Activated T-cell treated with anti-CD3 and anti-CD28 coated beads, Interleukin-2, amount 50 U/mL, for 24 hours (primary cell): ENCODE results near the gene GRAMD2B.

Source experiments
- DNase-seq: peaks from one replicate; pipeline ENCODE4 v3.0.0-alpha.2; 2020
- H3K27ac Mint-ChIP-seq: 2 replicates; pipeline ENCODE4 v1.8.0; 2020; ENCODE audit warnings: mild to moderate bottlenecking, mixed read lengths
- H3K27me3 Mint-ChIP-seq: 2 replicates; pipeline ENCODE4 v1.8.0; 2020; ENCODE audit warnings: mixed read lengths
- H3K36me3 Mint-ChIP-seq: 2 replicates; pipeline ENCODE4 v1.8.0; 2020; ENCODE audit warnings: low read depth, mixed read lengths
- H3K4me1 Mint-ChIP-seq: 2 replicates; pipeline ENCODE4 v1.8.0; 2020; ENCODE audit warnings: low read depth, mixed read lengths
- H3K4me3 Mint-ChIP-seq: 2 replicates; pipeline ENCODE4 v1.8.0; 2020; ENCODE audit warnings: mild to moderate bottlenecking, moderate library complexity, mixed read lengths
- H3K9me3 Mint-ChIP-seq: 2 replicates; pipeline ENCODE4 v1.8.0; 2020; ENCODE audit warnings: mixed read lengths

GRAMD2B gene

DNA sequence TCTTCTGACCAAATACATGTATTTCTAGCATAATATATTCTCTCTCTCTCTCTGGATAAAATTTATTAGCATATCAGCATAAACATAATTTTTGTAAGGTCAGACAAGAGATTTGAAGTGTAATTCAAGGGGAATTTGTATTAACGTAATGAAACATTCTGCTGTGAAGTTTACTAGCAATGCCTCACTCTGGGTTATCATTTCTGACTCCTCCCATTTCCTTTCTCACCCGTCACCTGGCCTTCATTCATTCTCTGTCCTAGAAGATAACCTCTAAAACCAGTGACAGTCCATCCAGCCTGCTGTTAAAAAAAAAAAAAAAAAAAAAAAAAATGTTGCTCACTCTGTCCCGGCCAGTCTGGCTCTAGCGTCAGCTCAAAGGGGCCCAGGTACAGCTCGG, 27.1 kb downstream of the GRAMD2B start:
- Mint-ChIP-seq H3K9me3 (no peaks in the 10 kb centered on the region), H3K36me3 (peaks cover 20% of the 10 kb centered on the region), H3K27me3 (no peaks in the 10 kb centered on the region), H3K27ac (peak overlapping the region; percentile 100), H3K4me1 (peaks cover 77% of the 10 kb centered on the region), H3K4me3 (peak overlapping the region; percentile 86)
- DNase-seq: no peak

DNA sequence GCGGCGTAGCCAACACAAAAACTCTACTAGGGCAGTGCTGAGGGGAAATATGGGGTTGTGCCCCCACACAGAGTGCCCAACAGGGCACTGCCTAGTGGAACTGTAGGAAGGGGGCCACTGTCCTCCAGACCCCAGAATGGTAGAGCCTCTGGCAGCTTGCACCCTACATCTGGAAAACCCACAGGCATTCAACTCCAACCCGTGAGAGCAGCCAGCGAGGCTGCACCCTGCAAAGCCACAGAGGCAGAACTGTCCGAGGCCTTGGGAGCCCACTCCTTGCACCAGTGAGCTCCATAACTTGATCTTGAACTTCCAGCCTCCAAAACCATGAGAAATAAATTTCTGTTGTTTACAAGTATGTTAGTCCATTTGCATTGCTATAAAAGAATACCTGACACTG, 27.7 kb downstream of the GRAMD2B start:
- peaks cover 18% of the 10 kb centered on the region for H3K36me3 Mint-ChIP-seq
- H3K27me3 Mint-ChIP-seq: no peaks in the 10 kb centered on the region
- no peaks in the 10 kb centered on the region for H3K9me3 Mint-ChIP-seq
- peak overlapping the region; percentile 100 for H3K27ac Mint-ChIP-seq
- no peak for DNase-seq
- H3K4me3 Mint-ChIP-seq: peak overlapping the region; percentile 86
- peaks cover 72% of the 10 kb centered on the region for H3K4me1 Mint-ChIP-seq

DNA sequence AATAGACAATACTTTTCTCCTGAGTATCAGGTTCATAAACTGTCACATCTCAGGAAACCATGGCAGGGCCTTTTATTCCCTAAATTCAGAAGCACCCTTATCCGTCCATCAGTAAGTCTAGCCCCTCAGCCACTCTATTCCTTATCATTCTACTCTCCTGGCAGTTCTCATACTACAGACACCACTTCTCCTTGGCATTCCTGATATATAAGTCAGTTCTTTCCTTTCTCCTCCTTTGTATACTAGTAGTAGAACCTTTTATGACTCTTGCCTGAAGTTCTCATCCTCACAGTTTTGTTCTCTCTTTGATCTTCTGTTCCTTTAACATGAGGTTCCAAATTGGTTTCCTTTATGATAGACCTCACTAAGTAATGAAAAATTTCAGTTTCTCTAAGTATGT, 29.3 kb downstream of the GRAMD2B start:
- Mint-ChIP-seq H3K27ac (peak overlapping the region; percentile 50), H3K4me1 (peaks cover 61% of the 10 kb centered on the region), H3K36me3 (peaks cover 24% of the 10 kb centered on the region), H3K4me3 (no peak overlapping the region), H3K9me3 (no peaks in the 10 kb centered on the region), H3K27me3 (no peaks in the 10 kb centered on the region)
- DNase-seq: no peak

DNA sequence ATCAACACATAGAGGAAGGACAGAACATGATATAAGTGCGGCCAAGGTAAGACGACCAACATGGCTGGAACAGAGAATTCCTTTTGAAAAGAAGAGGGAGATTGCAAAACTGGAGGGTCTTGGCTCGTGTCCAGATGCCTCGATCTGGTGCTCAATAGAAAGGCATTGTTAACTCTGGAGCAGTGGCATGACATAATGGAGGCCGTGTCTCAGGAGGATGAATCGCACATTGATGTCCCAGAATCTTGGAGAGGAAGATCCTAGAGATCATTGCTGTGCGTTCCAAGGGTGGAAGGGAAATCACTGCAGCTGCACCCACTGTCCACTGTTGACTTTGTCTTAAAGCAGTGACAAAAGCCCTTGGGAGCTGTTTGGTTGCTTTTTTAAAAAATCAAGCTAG, 30.9 kb downstream of the GRAMD2B start:
- Mint-ChIP-seq H3K27me3 (no peaks in the 10 kb centered on the region), H3K36me3 (peaks cover 27% of the 10 kb centered on the region), H3K27ac (no peak overlapping the region), H3K4me1 (peaks cover 49% of the 10 kb centered on the region), H3K4me3 (no peak overlapping the region), H3K9me3 (no peaks in the 10 kb centered on the region)
- no peak for DNase-seq

DNA sequence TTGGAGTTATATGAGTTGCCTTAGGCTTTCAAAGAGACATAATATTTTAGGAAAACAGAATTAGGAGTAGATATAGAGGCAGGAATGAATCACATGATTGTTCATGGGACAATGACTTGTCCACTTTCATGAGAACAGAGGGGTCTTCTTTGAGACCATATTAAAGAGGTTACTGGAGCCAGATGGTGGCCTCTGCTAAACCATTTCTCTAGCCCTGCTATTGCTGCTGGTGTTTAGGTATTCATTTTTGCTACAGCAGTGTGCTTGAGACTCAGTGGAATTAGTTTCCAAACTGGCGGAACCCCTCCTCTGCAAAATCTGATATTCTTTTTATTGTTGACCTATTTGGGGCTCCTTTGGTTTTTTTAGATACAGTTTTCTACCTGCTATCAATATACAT, 31.3 kb downstream of the GRAMD2B start:
- no peak overlapping the region for H3K4me3 Mint-ChIP-seq
- H3K4me1 Mint-ChIP-seq: peaks cover 45% of the 10 kb centered on the region
- no peak overlapping the region for H3K27ac Mint-ChIP-seq
- no peak for DNase-seq
- H3K9me3 Mint-ChIP-seq: no peaks in the 10 kb centered on the region
- H3K27me3 Mint-ChIP-seq: no peaks in the 10 kb centered on the region
- H3K36me3 Mint-ChIP-seq: peaks cover 27% of the 10 kb centered on the region

DNA sequence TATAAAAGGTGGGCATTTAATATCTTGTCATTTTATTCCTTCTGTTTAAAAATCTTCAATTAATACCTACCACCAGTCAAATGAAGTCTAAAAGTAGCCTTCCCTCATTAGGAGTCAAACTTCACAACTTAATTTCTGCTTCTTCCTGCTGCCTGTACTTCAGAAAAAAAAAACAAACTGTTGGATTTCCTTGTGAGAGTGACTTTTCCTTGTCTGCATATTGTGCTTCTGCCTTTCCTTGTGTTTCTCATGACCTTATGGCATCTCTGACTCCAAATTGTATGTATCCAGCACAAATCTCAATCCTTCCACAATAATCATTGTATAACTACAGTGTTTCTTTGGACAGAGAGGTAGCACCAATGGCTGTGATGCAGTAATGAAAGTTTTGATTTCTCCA, 32.1 kb downstream of the GRAMD2B start:
- DNase-seq: no peak
- Mint-ChIP-seq H3K9me3 (no peaks in the 10 kb centered on the region), H3K36me3 (peaks cover 27% of the 10 kb centered on the region), H3K27me3 (no peaks in the 10 kb centered on the region), H3K4me3 (no peak overlapping the region), H3K4me1 (peaks cover 38% of the 10 kb centered on the region), H3K27ac (no peak overlapping the region)

DNA sequence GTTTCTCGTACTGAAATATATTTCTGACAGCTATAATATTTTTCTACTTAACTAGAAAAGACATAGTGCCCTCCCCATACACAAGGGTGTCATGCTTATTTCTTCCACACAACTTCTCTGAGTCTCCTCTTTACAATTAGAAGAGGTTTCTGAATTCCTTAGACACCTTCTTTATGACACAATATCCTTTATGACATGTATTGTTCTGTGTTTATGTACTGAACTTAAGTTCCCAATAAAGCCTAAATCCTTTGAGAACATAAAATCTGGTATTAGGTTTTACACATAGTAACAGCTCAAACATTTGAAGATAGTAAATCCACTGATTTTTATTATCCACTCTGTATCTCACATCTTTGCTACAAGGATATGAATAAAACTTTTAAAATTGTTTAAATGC, 32.5 kb downstream of the GRAMD2B start:
- H3K9me3 Mint-ChIP-seq: no peaks in the 10 kb centered on the region
- no peak for DNase-seq
- H3K27ac Mint-ChIP-seq: no peak overlapping the region
- H3K36me3 Mint-ChIP-seq: peaks cover 27% of the 10 kb centered on the region
- peaks cover 33% of the 10 kb centered on the region for H3K4me1 Mint-ChIP-seq
- H3K4me3 Mint-ChIP-seq: no peak overlapping the region
- no peaks in the 10 kb centered on the region for H3K27me3 Mint-ChIP-seq

DNA sequence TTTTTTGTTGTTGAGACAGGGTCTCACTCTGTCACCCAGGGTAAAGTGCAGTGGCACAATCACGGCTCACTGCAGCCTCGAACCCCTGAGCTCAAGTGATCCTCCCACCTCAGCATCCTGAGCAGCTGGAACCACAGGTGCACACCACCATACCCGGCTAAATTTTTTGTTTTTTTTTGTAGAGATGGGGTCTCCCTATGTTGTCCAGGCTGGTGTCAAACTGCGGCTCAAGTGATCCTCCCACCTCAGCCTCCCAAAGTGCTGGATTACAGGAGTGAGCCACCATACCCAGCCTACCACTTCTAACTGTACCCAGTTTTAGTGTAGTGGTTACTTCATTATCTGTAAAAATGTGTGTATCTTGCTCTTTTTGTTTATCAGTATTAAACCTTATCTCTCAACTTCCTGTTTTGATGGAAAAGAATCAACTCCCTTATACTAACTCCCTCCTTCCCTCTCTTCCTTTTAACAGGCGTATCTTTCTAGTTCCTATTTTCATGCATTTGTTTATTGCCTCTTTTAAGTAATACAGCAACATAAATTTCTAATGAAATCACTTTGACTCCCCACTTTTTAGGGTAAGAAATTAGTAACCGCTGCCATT, 33.1 kb downstream of the GRAMD2B start:
- Mint-ChIP-seq H3K4me1 (peaks cover 31% of the 10 kb centered on the region), H3K9me3 (no peaks in the 10 kb centered on the region), H3K27ac (no peak overlapping the region), H3K4me3 (no peak overlapping the region), H3K27me3 (no peaks in the 10 kb centered on the region), H3K36me3 (peaks cover 27% of the 10 kb centered on the region)
- DNase-seq: no peak

DNA sequence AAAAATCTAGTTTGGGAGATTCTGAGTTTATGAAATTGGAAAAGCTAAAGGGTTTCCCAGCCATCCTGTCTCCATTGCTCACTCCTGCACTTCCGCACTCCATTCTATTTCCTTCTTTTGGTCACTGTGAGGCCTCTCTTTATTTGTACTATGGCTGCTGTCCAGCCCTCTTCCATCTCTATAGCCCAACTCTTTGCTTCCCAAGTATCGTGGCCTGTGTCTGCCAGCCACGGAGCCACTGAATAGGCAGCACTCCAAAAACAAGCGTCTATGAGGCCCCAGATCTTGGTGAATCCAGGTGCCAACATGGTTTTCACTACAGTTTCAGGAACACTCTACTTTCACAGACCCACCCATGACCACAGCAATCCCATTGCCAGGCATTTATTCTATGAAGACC, 37.2 kb downstream of the GRAMD2B start:
- H3K36me3 Mint-ChIP-seq: peaks cover 14% of the 10 kb centered on the region
- H3K27ac Mint-ChIP-seq: no peak overlapping the region
- H3K27me3 Mint-ChIP-seq: no peaks in the 10 kb centered on the region
- H3K4me3 Mint-ChIP-seq: no peak overlapping the region
- H3K4me1 Mint-ChIP-seq: peaks cover 32% of the 10 kb centered on the region
- DNase-seq: no peak
- no peaks in the 10 kb centered on the region for H3K9me3 Mint-ChIP-seq

DNA sequence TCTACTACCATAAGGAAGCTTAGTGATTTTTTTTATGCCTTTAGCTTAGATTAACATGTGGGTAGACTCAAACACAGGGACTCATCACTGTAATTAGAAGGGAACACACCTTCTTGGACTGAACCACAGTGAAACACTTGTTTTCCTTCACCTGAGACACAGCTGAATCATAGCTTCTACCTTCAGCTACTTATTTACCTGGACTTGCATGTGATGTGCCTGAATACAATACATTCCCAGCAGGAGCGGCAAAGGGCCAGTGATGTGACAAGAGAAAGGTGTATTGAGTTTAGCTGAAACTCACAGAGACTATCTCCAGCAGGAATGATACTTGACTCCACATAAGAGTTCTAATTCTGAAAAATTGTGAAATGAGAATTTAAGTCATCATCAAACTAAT, 37.8 kb downstream of the GRAMD2B start:
- no peaks in the 10 kb centered on the region for H3K27me3 Mint-ChIP-seq
- H3K4me3 Mint-ChIP-seq: no peak overlapping the region
- no peaks in the 10 kb centered on the region for H3K9me3 Mint-ChIP-seq
- peaks cover 15% of the 10 kb centered on the region for H3K36me3 Mint-ChIP-seq
- peaks cover 32% of the 10 kb centered on the region for H3K4me1 Mint-ChIP-seq
- H3K27ac Mint-ChIP-seq: no peak overlapping the region
- no peak for DNase-seq

DNA sequence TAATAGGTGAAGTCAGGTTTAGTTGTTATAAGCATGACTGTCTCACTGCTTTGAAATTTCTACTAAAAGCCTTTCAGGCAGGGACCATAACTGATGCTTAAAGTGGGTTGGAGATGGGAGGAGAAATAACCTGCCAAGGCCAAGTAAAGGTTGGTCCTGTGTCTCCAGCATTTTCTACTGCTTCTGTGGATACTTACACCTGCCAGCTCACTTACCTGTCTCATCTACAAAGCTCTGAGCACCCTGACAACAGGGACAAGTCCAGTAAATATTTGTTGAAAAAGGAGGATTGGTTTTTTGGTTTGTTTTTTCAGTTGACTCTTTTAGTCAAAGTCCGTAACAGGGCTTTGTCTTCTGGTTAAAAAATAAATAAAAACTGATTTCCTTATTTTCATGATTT, 38.6 kb downstream of the GRAMD2B start:
- no peaks in the 10 kb centered on the region for H3K27me3 Mint-ChIP-seq
- no peak overlapping the region for H3K4me3 Mint-ChIP-seq
- DNase-seq: no peak
- H3K4me1 Mint-ChIP-seq: peaks cover 30% of the 10 kb centered on the region
- no peak overlapping the region for H3K27ac Mint-ChIP-seq
- H3K36me3 Mint-ChIP-seq: peaks cover 20% of the 10 kb centered on the region
- H3K9me3 Mint-ChIP-seq: no peaks in the 10 kb centered on the region

DNA sequence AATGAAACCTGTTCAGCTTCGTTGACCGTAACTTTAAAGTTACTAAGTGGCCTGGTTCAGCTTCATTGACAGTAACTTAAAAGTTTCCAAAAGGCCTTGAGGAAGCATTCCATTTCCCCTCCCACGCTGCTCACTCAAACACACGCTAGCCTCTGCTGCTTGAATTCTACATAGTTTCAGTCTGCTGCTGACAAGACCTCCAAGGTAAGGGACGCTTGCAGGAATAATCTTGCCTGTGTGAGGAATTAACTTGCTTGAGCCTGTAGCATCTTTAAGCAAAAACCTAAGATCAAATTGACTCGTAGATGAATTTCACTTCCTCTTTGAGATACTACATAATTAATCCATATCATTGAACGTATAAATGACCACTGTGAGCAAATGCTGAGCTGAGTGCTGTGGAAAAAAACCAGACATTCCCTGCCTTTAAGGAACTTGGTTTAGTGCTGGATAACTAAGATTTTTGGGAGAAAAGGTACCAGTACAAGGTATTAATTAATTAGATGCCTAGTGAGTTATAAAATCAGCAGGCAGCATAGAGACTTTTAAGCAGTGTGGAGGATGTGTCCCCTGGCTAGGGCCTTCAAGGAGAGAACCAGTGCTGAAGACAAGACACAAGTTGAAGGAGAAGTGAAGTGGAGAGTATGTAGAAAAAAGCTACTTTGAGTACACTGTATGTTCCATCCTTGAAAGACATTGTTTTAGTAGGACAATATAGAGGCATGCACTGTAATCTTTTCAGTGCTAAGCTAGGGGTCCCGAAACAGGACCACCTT, 39.2 kb downstream of the GRAMD2B start:
- Mint-ChIP-seq H3K27ac (peak overlapping the region; percentile 26), H3K9me3 (no peaks in the 10 kb centered on the region), H3K36me3 (peaks cover 19% of the 10 kb centered on the region), H3K27me3 (no peaks in the 10 kb centered on the region), H3K4me1 (peaks cover 30% of the 10 kb centered on the region), H3K4me3 (no peak overlapping the region)
- no peak for DNase-seq

DNA sequence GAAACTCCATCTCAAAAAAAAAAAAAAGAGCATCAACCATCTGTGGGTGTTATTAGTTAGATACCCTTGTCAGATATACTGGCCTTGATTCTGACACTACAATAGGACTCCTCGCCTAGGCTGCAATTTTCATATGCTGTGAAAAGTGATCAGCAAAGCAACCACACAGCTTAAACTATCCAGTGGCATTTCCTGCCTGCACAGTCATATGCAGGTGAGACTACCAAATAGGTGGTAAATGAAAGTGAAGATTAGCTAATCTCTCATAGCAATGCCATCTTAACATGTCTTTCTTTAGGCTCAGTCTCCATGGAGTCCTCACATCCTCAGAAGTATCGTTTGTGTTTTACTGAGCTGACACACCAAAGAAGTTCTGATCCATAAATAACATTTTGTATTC, 40.8 kb downstream of the GRAMD2B start:
- peaks cover 22% of the 10 kb centered on the region for H3K36me3 Mint-ChIP-seq
- DNase-seq: no peak
- H3K27ac Mint-ChIP-seq: peak overlapping the region; percentile 9
- no peaks in the 10 kb centered on the region for H3K27me3 Mint-ChIP-seq
- no peaks in the 10 kb centered on the region for H3K9me3 Mint-ChIP-seq
- no peak overlapping the region for H3K4me3 Mint-ChIP-seq
- peaks cover 30% of the 10 kb centered on the region for H3K4me1 Mint-ChIP-seq

DNA sequence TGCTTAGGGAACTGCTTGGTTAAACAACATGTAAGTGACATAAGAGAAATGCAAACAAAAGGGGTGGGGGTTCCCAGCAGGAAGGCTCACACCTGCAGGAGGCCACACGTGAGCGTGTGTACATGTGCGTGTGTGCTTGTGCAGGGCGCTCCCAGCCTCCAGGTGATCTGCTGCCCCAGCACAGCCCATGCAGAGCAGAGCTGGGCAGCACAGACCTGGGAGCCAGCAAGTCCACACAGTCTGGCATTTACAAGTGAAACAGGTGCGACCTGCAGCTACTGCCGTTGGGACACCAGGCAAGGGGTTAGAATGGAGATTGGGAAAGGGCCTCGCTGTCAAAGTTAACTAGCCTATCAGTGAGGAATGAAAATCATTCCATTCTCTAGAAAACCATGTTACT, 41.8 kb downstream of the GRAMD2B start:
- no peak for DNase-seq
- Mint-ChIP-seq H3K27me3 (no peaks in the 10 kb centered on the region), H3K27ac (no peak overlapping the region), H3K36me3 (peaks cover 28% of the 10 kb centered on the region), H3K4me3 (no peak overlapping the region), H3K4me1 (peaks cover 30% of the 10 kb centered on the region), H3K9me3 (no peaks in the 10 kb centered on the region)

DNA sequence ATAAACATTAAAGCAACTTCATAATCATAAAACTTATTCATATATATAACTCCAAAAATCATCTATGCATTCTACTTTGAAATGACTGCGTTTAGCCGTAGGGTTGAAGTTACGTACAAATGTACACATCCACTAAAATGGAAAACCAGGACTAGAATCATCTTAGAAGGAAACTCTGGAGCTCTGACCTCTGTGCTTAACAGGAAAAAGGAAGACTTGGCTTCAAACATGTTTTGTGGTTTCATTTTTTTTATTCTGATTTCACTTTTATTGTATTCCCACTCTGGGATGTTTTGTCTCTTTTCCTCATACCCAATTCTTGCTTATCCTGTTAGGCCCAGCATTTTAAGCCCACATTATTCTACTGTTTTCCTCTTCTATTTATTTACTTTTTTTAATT, 44.9 kb downstream of the GRAMD2B start:
- H3K27me3 Mint-ChIP-seq: no peaks in the 10 kb centered on the region
- no peak for DNase-seq
- peaks cover 21% of the 10 kb centered on the region for H3K4me1 Mint-ChIP-seq

More for the DNA sequence above, 44.9 kb downstream of the GRAMD2B start:
- H3K27ac Mint-ChIP-seq: no peak overlapping the region
- H3K9me3 Mint-ChIP-seq: no peaks in the 10 kb centered on the region
- H3K36me3 Mint-ChIP-seq: peaks cover 54% of the 10 kb centered on the region
- H3K4me3 Mint-ChIP-seq: no peak overlapping the region
